Measurements from ENCODE around the gene NR2C2AP. TPM values are rescaled to one million over a fixed set of nuclear protein-coding genes. Genes with fewer than 3 reads are reported as not detected.

Gene NR2C2AP
- total RNA-seq, 4 donors from 2014 or later = 16.6 to 30.9 (median 24.9) TPM

DNA sequence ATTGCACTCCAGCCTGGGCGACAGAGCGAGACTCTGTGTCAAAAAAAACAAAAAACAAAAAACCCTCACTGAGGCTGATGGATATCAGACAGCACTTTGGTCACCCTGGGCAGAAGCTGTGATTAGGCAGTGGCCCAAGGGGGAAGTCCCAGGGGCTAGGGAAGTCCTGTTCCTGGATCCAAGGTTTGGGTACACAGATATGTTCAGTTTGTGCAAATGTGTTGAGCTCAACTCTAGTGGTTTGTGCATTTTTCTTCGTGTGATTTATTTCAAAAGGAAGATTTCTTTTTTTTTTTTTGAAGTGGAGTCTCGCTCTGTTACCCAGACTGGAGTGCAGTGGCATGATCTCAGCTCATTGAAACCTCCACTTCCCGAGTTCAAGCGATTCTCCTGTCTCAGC is 45.4 kb downstream of the NR2C2AP start:
- no peak for TF ChIP-seq CTCF (IDR thresholded peaks at IDR 0.05)
- TF ChIP-seq POLR2A (IDR thresholded peaks at IDR 0.05) = no peak
- TF ChIP-seq POLR2AphosphoS5 (IDR thresholded peaks at IDR 0.05) = no peak

GRCh38 chr19:19155495-19156219 is 47.6 kb downstream of the NR2C2AP start:
- 90% methylated on average over 10 of the region's 10 CpGs for WGBS
- no peak for DNase-seq (ENCODE audit: low spot score in 2 of 2)

More for the DNA sequence above, 45.4 kb downstream of the NR2C2AP start:
- Histone ChIP-seq H3K27ac (no peak overlapping the region), H3K9me3 (no peaks in the 10 kb centered on the region), H3K36me3 (no peaks in the 10 kb centered on the region), H3K27me3 (no peaks in the 10 kb centered on the region), H3K4me1 (no peaks in the 10 kb centered on the region), H3K4me3 (no peak overlapping the region)
- no peak for DNase-seq (ENCODE audit: low spot score in 2 of 2)
- WGBS = 83% methylated on average over 6 of the region's 6 CpGs

DNA sequence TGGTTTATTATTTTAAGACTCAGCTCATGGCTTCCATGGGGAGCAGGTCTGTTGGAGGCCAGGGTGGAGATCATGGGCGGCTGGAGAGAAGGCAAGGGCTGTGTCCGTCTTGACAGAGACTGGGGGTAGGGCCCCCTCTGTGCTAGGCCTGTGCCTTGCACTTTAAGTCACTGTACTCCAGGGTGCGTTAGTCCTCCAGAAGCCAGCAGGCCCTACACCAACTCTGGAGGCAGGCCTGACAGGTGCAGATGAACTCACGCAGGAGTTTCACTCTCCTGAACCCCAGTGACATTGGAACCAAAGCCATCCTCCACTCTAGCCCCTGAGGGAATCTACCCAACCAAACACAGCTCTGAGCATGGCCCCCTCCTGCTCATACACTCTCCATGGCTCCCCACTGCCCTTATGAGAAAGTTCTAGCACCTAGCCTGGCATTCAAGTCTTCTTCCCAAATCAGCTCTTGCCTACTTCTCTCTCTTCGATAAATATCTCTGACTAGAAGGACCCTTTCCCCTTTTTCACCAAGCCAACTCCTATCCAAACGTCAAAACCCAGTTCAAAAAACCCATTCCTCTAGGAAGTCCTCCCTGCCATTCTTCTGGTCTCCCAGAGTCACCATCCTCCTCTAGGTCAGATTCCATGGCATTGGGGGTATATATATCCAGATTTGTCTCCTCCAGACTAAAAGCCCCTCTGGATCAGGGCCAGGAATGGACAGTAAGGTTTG is 48.3 kb downstream of the NR2C2AP start:
- H3K36me3 ChIP-seq = no peaks in the 10 kb centered on the region
- H3K4me3 ChIP-seq = no peak overlapping the region
- WGBS = 93% methylated on average over 6 of the region's 6 CpGs
- no peaks in the 10 kb centered on the region for H3K9me3 ChIP-seq
- no peak for DNase-seq (ENCODE audit: low spot score in 2 of 2)
- no peaks in the 10 kb centered on the region for H3K4me1 ChIP-seq
- no peak overlapping the region for H3K27ac ChIP-seq
- no peaks in the 10 kb centered on the region for H3K27me3 ChIP-seq
- TF ChIP-seq EP300 (IDR thresholded peaks at IDR 0.05) (no peak), POLR2A (IDR thresholded peaks at IDR 0.05) (no peak), CTCF (IDR thresholded peaks at IDR 0.05) (no peak), POLR2AphosphoS5 (IDR thresholded peaks at IDR 0.05) (no peak)

More at GRCh38 chr19:19155495-19156219, 47.6 kb downstream of the NR2C2AP start:
- Histone ChIP-seq H3K27me3 (no peaks in the 10 kb centered on the region), H3K36me3 (no peaks in the 10 kb centered on the region), H3K4me1 (no peaks in the 10 kb centered on the region), H3K4me3 (no peak overlapping the region), H3K9me3 (no peaks in the 10 kb centered on the region), H3K27ac (no peak overlapping the region)
- TF ChIP-seq POLR2A (IDR thresholded peaks at IDR 0.05) (no peak), CTCF (IDR thresholded peaks at IDR 0.05) (no peak), EP300 (IDR thresholded peaks at IDR 0.05) (no peak), POLR2AphosphoS5 (IDR thresholded peaks at IDR 0.05) (no peak)

DNA sequence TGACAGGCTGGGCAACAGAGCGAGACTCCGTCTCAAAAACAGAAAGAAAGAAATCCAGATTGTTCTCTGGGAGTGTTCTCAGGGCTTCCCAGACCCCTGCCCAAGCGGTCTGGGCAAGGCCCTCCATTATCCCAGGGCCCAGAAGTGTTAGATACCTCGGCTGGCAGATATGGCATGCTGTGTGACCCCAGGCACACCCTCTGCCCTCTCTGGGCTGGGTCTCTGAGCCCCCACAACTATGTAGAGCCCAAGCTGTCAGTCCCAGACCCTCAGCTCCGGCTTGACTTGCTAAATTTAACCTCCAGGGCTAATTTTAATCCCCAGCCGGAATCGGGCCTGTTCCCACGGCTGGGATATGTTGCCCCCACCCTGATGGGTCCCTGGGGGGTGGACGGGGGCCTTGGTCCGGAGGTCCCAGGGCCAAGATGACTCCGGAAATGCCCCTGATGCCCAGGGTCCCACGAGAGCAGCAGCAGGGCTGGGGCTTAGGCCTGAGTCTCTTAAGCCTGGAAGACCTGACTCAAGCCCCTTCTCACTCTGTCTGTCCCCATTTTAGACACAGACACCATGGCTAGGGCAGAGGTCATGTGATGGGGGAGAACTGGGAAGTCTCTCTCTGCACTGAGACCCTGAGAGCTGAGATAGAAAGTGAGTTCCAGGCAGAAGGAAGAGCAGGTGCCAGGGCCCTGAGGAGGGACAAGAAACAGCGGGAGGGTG is 50.4 kb downstream of the NR2C2AP start:
- Histone ChIP-seq H3K27me3 (no peaks in the 10 kb centered on the region), H3K4me1 (no peaks in the 10 kb centered on the region), H3K36me3 (peaks cover 19% of the 10 kb centered on the region), H3K4me3 (no peak overlapping the region), H3K27ac (no peak overlapping the region), H3K9me3 (no peaks in the 10 kb centered on the region)
- no peak for DNase-seq (ENCODE audit: low spot score in 2 of 2)
- 87% methylated on average over 13 of the region's 13 CpGs for WGBS
- TF ChIP-seq POLR2A (IDR thresholded peaks at IDR 0.05) (no peak), POLR2AphosphoS5 (IDR thresholded peaks at IDR 0.05) (no peak), CTCF (IDR thresholded peaks at IDR 0.05) (no peak), EP300 (IDR thresholded peaks at IDR 0.05) (no peak)

GRCh38 chr19:19151418-19151817 is 51.8 kb downstream of the NR2C2AP start:
- H3K4me3 ChIP-seq = no peak overlapping the region
- H3K27ac ChIP-seq = no peak overlapping the region
- no peaks in the 10 kb centered on the region for H3K27me3 ChIP-seq
- H3K36me3 ChIP-seq = peaks cover 33% of the 10 kb centered on the region
- H3K9me3 ChIP-seq = no peaks in the 10 kb centered on the region
- TF ChIP-seq POLR2A (IDR thresholded peaks at IDR 0.05) (no peak), EP300 (IDR thresholded peaks at IDR 0.05) (no peak), CTCF (IDR thresholded peaks at IDR 0.05) (no peak), POLR2AphosphoS5 (IDR thresholded peaks at IDR 0.05) (no peak)
- 100% methylated on average over 3 of the region's 11 CpGs for WGBS
- H3K4me1 ChIP-seq = no peaks in the 10 kb centered on the region
- DNase-seq (ENCODE audit: low spot score in 2 of 2) = no peak
